Uterus (tissue), 4 donors: ENCODE data around the gene TF. TPM values are rescaled to one million over a fixed set of nuclear protein-coding genes. Genes with fewer than 3 reads are reported as not detected.
"Not testable (repeated sequence)": the region's sequence is repeated elsewhere in the genome, so short reads cannot be mapped to it uniquely, and the experiment has no call there.

Source experiments
- DNase-seq, 2 donors: peaks; one replicate each; pipeline ENCODE4 v3.0.0-alpha.2; 2019 to 2020
- H3K27ac ChIP-seq, 2 donors: fragments of 200-600 bp; sonication (generic); 1 replicate in 1 of 2; 2 replicates in 1 of 2; pipeline ENCODE4 v1.5.1; 2016 to 2018
- H3K27me3 ChIP-seq, 2 donors: fragments of 200-600 bp; sonication (generic); one replicate each; pipeline ENCODE4 v1.5.1; 2018 to 2019; ENCODE audit warnings: control low read depth in 1 of 2
- H3K36me3 ChIP-seq, 2 donors: fragments of 200-600 bp; sonication (generic); one replicate each; pipeline ENCODE4 v1.5.1; 2019; ENCODE audit warnings: control low read depth in 1 of 2
- H3K4me1 ChIP-seq, 2 donors: fragments of 200-600 bp; sonication (generic); one replicate each; pipeline ENCODE4 v1.5.1; 2018 to 2019; ENCODE audit warnings: control low read depth in 1 of 2
- H3K4me3 ChIP-seq, 2 donors: fragments of 200-600 bp; sonication (generic); 1 replicate in 1 of 2; 2 replicates in 1 of 2; pipeline ENCODE4 v1.5.1; 2018 to 2019; ENCODE audit warnings: mild to moderate bottlenecking in 1 of 2
- H3K9me3 ChIP-seq, 2 donors: fragments of 200-600 bp; sonication (generic); one replicate each; pipeline ENCODE4 v1.5.1; 2019; ENCODE audit warnings: control low read depth in 1 of 2
- POLR2A ChIP-seq, 2 donors: fragments of 450-650 bp; IDR thresholded peaks; one replicate each; pipeline ENCODE4 v1.6.1; 2016; ENCODE audit warnings: antibody characterized with exemption in 2 of 2, mild to moderate bottlenecking in 1 of 2, moderate library complexity in 1 of 2
- intact Hi-C: fragments of 100-400 bp; cut with DNase I; formaldehyde crosslinking; loops from one replicate; pipeline ENCODE4 v1.15.1; 2023; ENCODE audit warnings: low total_unique reads
- total RNA-seq, 4 donors: library from RNA; depleted of rRNA in 3 of 4; stranded (reverse); fragments of >200 nt in 3 of 4; gene quantifications; one replicate each; pipeline versions ENCODE4 v1.1.0 to v1.2.4, GENCODE V29; 2014 to 2023
- TF ChIP-seq, protein P1 (sequence below), 4 experiments: fragments of 200-600 bp in 2 of 4; fragments of 450-650 bp in 2 of 4; sonication (generic) in 2 of 4; IDR thresholded peaks; one replicate each; pipeline ENCODE4 v1.5.1; 2016 to 2019; ENCODE audit warnings: antibody characterized with exemption in 4 of 4, mild to moderate bottlenecking in 2 of 4, moderate library complexity in 1 of 4
- donor health status: DM: yes; HTN: yes; CAD: no.

Gene TF
- total RNA-seq, 4 donors from 2014 or later = 1.7 to 6.1 TPM; not detected in 2

DNA sequence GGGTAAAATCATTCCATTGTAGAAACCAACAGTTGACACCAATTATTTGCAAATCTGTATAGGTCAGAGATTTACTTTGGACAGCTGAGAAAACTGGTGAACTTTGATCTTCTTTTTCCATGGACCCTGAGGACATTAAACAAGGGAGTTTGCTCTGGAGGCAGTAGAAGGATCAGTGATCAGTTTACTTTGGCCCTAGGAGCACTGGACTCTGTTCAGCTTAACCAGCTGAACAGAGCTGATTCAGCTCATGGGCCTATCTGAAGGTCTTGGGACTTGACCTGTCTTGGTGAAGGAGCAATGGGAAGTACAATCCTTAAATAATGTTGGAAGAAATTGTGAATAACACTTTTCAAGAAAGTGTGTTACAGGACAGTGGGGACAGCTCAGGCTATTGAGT lies 15.2 kb upstream of the TF start:
- Histone ChIP-seq H3K9me3 (no peaks in the 10 kb centered on the region), H3K4me3 (no peak overlapping the region), H3K36me3 (no peaks in the 10 kb centered on the region), H3K27me3 (no peaks in the 10 kb centered on the region), H3K27ac (no peak overlapping the region), H3K4me1 (no peaks in the 10 kb centered on the region)
- intact Hi-C loops = no loop called here
- DNase-seq = no peak
- TF ChIP-seq, protein P1, sequence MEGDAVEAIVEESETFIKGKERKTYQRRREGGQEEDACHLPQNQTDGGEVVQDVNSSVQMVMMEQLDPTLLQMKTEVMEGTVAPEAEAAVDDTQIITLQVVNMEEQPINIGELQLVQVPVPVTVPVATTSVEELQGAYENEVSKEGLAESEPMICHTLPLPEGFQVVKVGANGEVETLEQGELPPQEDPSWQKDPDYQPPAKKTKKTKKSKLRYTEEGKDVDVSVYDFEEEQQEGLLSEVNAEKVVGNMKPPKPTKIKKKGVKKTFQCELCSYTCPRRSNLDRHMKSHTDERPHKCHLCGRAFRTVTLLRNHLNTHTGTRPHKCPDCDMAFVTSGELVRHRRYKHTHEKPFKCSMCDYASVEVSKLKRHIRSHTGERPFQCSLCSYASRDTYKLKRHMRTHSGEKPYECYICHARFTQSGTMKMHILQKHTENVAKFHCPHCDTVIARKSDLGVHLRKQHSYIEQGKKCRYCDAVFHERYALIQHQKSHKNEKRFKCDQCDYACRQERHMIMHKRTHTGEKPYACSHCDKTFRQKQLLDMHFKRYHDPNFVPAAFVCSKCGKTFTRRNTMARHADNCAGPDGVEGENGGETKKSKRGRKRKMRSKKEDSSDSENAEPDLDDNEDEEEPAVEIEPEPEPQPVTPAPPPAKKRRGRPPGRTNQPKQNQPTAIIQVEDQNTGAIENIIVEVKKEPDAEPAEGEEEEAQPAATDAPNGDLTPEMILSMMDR (IDR thresholded peaks at IDR 0.05) = no peak
- TF ChIP-seq POLR2A (IDR thresholded peaks at IDR 0.05) = no peak

DNA sequence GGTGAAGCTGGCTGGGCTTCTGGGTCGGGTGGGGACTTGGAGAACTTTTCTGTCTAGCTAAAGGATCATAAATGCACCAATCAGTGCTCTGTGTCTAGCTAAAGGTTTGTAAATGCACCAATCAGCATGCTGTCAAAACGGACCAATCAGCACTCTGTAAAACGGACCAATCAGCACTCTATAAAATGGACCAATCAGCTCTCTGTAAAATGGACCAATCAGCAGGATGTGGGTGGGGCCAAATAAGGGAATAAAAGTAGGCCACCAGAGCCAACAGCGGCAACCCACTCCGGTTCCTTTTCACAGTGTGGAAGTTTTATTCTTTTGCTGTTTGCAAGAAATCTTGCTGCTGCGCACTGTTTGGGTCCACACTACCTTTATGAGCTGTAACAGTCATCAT lies 14.0 kb upstream of the TF start:
- H3K4me1 ChIP-seq, intact Hi-C loops, H3K4me3 ChIP-seq, H3K27me3 ChIP-seq, DNase-seq, H3K27ac ChIP-seq, H3K9me3 ChIP-seq, H3K36me3 ChIP-seq: not testable (repeated sequence)

DNA sequence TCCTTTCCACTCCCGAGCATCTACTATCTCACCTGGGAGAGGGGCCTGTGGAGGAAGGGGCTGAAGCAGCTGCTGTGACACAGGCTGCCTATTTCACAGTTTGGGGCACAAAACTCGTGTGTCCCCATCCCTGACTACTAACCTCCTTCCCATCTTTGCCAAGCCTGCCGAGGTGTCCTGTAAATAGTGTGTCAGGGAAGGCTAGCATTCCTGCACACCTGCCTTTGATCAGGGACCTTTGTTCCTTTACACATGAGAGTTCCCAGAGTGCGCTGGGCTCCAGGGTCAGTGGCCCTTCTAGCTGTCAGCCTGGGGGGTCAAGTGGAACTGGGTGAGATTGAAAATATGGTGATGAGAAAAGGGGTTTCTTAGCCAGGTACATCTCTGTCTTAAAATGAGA lies 13.0 kb upstream of the TF start:
- Histone ChIP-seq H3K9me3 (no peaks in the 10 kb centered on the region), H3K36me3 (no peaks in the 10 kb centered on the region), H3K27ac (no peak overlapping the region), H3K4me1 (no peaks in the 10 kb centered on the region), H3K27me3 (no peaks in the 10 kb centered on the region), H3K4me3 (no peak overlapping the region)
- DNase-seq = no peak
- intact Hi-C loops = no loop called here
- TF ChIP-seq POLR2A (IDR thresholded peaks at IDR 0.05) = no peak
- TF ChIP-seq, protein P1 (IDR thresholded peaks at IDR 0.05) = no peak

GRCh38 chr3:133734305-133734704 lies 11.9 kb upstream of the TF start:
- DNase-seq = no peak
- Histone ChIP-seq H3K27me3 (no peaks in the 10 kb centered on the region), H3K4me3 (no peak overlapping the region), H3K27ac (no peak overlapping the region), H3K4me1 (no peaks in the 10 kb centered on the region), H3K9me3 (no peaks in the 10 kb centered on the region), H3K36me3 (no peaks in the 10 kb centered on the region)
- intact Hi-C loops = no loop called here
- TF ChIP-seq, protein P1 (IDR thresholded peaks at IDR 0.05) = no peak
- no peak for TF ChIP-seq POLR2A (IDR thresholded peaks at IDR 0.05)

DNA sequence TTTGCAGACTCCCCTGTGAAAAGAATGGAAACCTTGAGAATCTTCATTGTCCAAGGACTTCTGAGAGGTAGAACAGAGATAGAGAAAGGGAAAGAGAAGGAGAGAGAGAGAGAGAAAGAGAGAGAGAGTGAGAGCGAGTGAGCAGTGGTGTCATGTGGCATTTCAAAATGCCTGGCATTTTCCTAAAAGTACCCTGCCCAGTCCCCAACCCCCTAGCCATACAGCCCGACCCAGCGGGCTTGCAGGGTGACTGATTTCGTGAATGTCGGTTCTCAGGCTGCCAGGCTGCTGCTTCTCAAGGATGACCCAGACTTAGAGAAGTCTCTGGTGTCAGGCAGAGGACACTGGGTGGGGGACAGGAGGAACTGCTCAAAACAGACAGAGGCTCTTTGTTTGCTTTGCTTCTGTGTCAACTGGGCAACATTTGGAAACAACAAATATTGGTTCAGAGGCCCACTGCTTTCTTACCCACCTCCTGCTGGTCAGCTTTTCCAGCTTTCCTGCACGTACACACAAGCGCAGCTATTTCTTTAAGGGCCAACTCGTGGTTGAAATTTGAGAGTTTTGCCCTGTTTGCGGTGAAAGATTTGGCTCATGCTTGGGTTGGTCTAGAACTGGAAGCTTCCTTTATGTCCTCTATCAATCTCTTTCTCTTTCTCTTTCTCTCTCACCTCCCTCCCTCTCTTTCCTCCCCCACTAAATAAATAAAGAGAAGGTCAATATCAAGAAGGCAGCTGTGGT lies 3.7 kb upstream of the TF start:
- DNase-seq = no peak
- TF ChIP-seq, protein P1 (IDR thresholded peaks at IDR 0.05) = no peak
- TF ChIP-seq POLR2A (IDR thresholded peaks at IDR 0.05) = no peak
- Histone ChIP-seq H3K27ac (no peak overlapping the region), H3K4me1 (no peaks in the 10 kb centered on the region), H3K4me3 (no peak overlapping the region), H3K27me3 (no peaks in the 10 kb centered on the region), H3K9me3 (no peaks in the 10 kb centered on the region), H3K36me3 (no peaks in the 10 kb centered on the region)
- intact Hi-C loops = no loop called here

GRCh38 chr3:133744241-133744640 lies 2.0 kb upstream of the TF start:
- no peaks in the 10 kb centered on the region for H3K27me3 ChIP-seq
- no peak for DNase-seq
- no peaks in the 10 kb centered on the region for H3K4me1 ChIP-seq
- H3K36me3 ChIP-seq = no peaks in the 10 kb centered on the region
- H3K9me3 ChIP-seq = no peaks in the 10 kb centered on the region
- no peak overlapping the region for H3K4me3 ChIP-seq
- intact Hi-C loops = no loop called here
- TF ChIP-seq, protein P1 (IDR thresholded peaks at IDR 0.05) = no peak
- no peak for TF ChIP-seq POLR2A (IDR thresholded peaks at IDR 0.05)
- H3K27ac ChIP-seq = no peak overlapping the region
